ENCODE data around the gene MGRN1. TPM values are rescaled to one million over a fixed set of nuclear protein-coding genes. Genes with fewer than 3 reads are reported as not detected.

MGRN1 gene
- total RNA-seq, 3 donors from 2014 or later (not counting 1 experiment from before 2014, with no cell fraction given): 102 to 106 (median 105) TPM

- DNase-seq (peak in 1 of 2 donors; percentile 10), ATAC-seq (no peak)
- no peaks in the 10 kb centered on the region for H3K36me3 Mint-ChIP-seq
- no peak for TF ChIP-seq CTCF (IDR thresholded peaks at IDR 0.05)
- 88% methylated on average over 20 of the region's 20 CpGs for WGBS (ENCODE audit: insufficient coverage)
- H3K9me3 ChIP-seq (ENCODE audit: control insufficient read depth, insufficient read depth, low read length): no peaks in the 10 kb centered on the region
- H3K4me3 ChIP-seq (ENCODE audit: low read length): no peak overlapping the region
- H3K4me1 Mint-ChIP-seq: peaks cover 7 to 9% of the 10 kb centered on the region in 2 donors
- peak overlapping the region in 1 of 2 donors; percentile 80 for H3K27ac Mint-ChIP-seq
- no peak overlapping the region for H3K27ac ChIP-seq (ENCODE audit: low read length)
- H3K27me3 ChIP-seq (ENCODE audit: control insufficient read depth, insufficient read depth, low read length): no peaks in the 10 kb centered on the region
- H3K36me3 ChIP-seq (ENCODE audit: control insufficient read depth, insufficient read depth, low read length): peaks cover 20% of the 10 kb centered on the region
- H3K9me3 Mint-ChIP-seq: no peaks in the 10 kb centered on the region
- intact Hi-C loops (cut with micrococcal nuclease): no loop called here
- no peaks in the 10 kb centered on the region for H3K27me3 Mint-ChIP-seq (ENCODE audit: low read depth in 2 of 2)
- H3K4me3 Mint-ChIP-seq: peak overlapping the region; percentile 69
- peaks cover 29% of the 10 kb centered on the region for H3K4me1 ChIP-seq (ENCODE audit: control insufficient read depth, insufficient read depth, low read length)
Measured at GRCh38 chr16:4691666-4692412, 67.2 kb downstream of the MGRN1 start.

- Mint-ChIP-seq H3K9me3 (no peaks in the 10 kb centered on the region), H3K4me1 (peaks cover 7 to 9% of the 10 kb centered on the region in 2 donors), H3K27ac (peak overlapping the region; percentile 75 to 85), H3K27me3 (ENCODE audit: low read depth in 2 of 2) (no peaks in the 10 kb centered on the region), H3K4me3 (peak overlapping the region; percentile 89), H3K36me3 (no peaks in the 10 kb centered on the region)
- DNase-seq (peak in 1 of 2 donors; percentile 55), ATAC-seq (peak; percentile 0 to 10 (median 8))
- H3K27me3 ChIP-seq (ENCODE audit: control insufficient read depth, insufficient read depth, low read length): no peaks in the 10 kb centered on the region
- intact Hi-C loops (cut with micrococcal nuclease): loop anchor here (1.0 kb wide), 1 partner anchor 42 kb away; the partner anchor contains the start of genes ANKS3 and DNAAF8
- peaks cover 25% of the 10 kb centered on the region for H3K36me3 ChIP-seq (ENCODE audit: control insufficient read depth, insufficient read depth, low read length)
- H3K9me3 ChIP-seq (ENCODE audit: control insufficient read depth, insufficient read depth, low read length): no peaks in the 10 kb centered on the region
- H3K27ac ChIP-seq (ENCODE audit: low read length): peak overlapping the region; percentile 38
- H3K4me3 ChIP-seq (ENCODE audit: low read length): peak overlapping the region; percentile 59
- 24% methylated on average over 31 of the region's 31 CpGs for WGBS (ENCODE audit: insufficient coverage)
- no peak for TF ChIP-seq CTCF (IDR thresholded peaks at IDR 0.05)
- H3K4me1 ChIP-seq (ENCODE audit: control insufficient read depth, insufficient read depth, low read length): peaks cover 29% of the 10 kb centered on the region
Measured at GRCh38 chr16:4692460-4693295, 68.1 kb downstream of the MGRN1 start.

- no peaks in the 10 kb centered on the region for H3K27me3 Mint-ChIP-seq (ENCODE audit: low read depth in 2 of 2)
- no peaks in the 10 kb centered on the region for H3K9me3 Mint-ChIP-seq
- H3K4me3 ChIP-seq (ENCODE audit: low read length): peak within 1 kb of the TSS; percentile 74
- H3K4me1 Mint-ChIP-seq: peaks cover 7 to 9% of the 10 kb centered on the region in 2 donors
- peaks cover 27% of the 10 kb centered on the region for H3K36me3 ChIP-seq (ENCODE audit: control insufficient read depth, insufficient read depth, low read length)
- H3K4me3 Mint-ChIP-seq: peak within 1 kb of the TSS; percentile 89
- no peaks in the 10 kb centered on the region for H3K27me3 ChIP-seq (ENCODE audit: control insufficient read depth, insufficient read depth, low read length)
- ATAC-seq (peak; percentile 95 to 99 (median 96)), DNase-seq (peak; percentile 98)
- H3K36me3 Mint-ChIP-seq: no peaks in the 10 kb centered on the region
- H3K27ac Mint-ChIP-seq: peak within 1 kb of the TSS; percentile 75 to 85
- under 1% methylated on average over 91 of the region's 91 CpGs for WGBS (ENCODE audit: insufficient coverage)
- peaks cover 29% of the 10 kb centered on the region for H3K4me1 ChIP-seq (ENCODE audit: control insufficient read depth, insufficient read depth, low read length)
- peak within 1 kb of the TSS; percentile 59 for H3K27ac ChIP-seq (ENCODE audit: low read length)
- no peaks in the 10 kb centered on the region for H3K9me3 ChIP-seq (ENCODE audit: control insufficient read depth, insufficient read depth, low read length)
- intact Hi-C loops (cut with micrococcal nuclease): loop anchor here (1.0 kb wide), 1 partner anchor 41 kb away; the partner anchor contains the start of genes ANKS3 and DNAAF8
- no peak for TF ChIP-seq CTCF (IDR thresholded peaks at IDR 0.05)
Measured at GRCh38 chr16:4693296-4693955, 68.8 kb downstream of the MGRN1 start, which contains the start of gene NUDT16L1. NUDT16L1 (plus strand) TSS chr16:4693562; CDS start chr16:4693727, 165 bp downstream.
